ENCODE data around the gene WDR82.

Gene WDR82

DNA sequence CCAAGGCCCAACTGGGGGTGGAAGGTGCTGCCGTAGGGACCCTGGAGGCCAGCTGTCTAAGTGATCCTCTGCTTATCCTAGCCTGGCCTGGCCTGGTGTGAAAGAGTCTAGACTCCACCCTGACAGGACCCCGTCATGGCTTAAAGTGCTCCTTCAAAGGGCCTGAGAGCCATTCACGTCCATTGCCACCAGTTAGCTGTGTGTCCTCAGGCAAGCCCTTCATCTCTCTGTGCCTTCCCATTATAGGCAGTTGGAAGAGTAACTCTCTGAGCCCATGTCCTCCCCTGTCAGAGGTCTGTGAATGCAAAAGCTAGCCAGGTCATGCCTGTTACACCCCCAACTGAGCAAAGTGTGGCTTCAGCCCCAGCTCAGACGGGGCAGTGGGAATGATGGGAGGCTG is 28.5 kb upstream of the WDR82 start:
- DNase-seq (ENCODE audit: low spot score), result no peak

DNA sequence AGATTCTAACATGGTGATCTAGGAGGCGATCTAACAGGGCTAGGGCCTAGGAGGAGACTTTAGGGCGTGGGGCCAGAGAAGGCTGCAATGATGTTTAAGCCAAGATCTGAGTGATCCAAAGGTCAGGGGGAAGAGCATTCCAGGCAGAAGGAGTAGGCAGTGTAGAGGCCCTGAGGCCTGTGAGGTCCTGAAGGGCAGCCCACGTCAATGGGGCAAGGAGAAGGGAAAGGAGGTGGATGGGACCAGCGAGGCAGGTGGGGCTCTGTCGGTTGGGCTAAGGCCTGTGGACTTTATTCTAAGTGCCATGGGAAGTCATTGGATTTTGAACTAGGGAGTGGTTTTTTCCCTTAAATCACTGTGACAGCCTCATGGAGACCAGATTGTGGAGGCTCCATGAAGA is 27.5 kb upstream of the WDR82 start:
- no peak for DNase-seq (ENCODE audit: low spot score)

GRCh38 chr3:52303811-52304210 is 25.4 kb upstream of the WDR82 start:
- no peak for DNase-seq (ENCODE audit: low spot score)

DNA sequence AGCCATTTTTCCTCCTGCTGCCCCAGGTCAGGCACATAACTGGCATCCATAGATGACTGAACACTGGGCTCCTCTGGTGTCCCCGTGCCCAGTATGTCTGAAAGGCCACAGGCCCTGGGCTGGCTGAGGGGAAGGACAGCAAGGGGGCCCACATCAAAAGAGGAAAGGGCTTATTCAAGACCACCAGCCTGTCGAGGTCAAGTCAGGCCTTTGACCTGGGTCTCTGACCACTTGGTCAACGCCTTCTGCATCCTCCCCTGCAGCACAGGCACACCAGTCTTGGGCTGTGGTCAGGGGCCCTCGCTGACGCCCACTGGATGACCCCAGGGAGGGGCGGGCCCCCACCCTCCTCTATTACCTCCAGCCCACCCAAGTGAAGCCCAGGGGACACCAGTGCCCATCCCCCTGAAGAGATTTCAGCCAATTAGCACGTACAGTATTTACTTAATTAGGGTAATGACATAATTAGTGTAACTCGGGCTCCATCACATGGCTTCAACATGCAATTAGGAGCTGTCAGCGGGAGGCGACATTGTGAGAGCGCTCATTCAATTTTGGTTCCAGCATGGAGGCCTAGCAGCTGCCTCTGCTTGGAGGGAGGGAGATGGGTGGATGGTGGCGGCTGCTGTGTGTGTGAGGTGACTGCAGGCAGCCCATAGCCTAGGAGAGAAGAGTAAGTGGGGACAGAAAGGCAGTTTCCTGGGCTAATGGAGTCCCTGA is 24.1 kb upstream of the WDR82 start:
- DNase-seq (ENCODE audit: low spot score), result no peak

- DNase-seq (ENCODE audit: low spot score), result peak; percentile 63
Measured at GRCh38 chr3:52299879-52300611, 21.6 kb upstream of the WDR82 start.

- no peak for DNase-seq (ENCODE audit: low spot score)
Measured at GRCh38 chr3:52299247-52299878, 20.9 kb upstream of the WDR82 start.

DNA sequence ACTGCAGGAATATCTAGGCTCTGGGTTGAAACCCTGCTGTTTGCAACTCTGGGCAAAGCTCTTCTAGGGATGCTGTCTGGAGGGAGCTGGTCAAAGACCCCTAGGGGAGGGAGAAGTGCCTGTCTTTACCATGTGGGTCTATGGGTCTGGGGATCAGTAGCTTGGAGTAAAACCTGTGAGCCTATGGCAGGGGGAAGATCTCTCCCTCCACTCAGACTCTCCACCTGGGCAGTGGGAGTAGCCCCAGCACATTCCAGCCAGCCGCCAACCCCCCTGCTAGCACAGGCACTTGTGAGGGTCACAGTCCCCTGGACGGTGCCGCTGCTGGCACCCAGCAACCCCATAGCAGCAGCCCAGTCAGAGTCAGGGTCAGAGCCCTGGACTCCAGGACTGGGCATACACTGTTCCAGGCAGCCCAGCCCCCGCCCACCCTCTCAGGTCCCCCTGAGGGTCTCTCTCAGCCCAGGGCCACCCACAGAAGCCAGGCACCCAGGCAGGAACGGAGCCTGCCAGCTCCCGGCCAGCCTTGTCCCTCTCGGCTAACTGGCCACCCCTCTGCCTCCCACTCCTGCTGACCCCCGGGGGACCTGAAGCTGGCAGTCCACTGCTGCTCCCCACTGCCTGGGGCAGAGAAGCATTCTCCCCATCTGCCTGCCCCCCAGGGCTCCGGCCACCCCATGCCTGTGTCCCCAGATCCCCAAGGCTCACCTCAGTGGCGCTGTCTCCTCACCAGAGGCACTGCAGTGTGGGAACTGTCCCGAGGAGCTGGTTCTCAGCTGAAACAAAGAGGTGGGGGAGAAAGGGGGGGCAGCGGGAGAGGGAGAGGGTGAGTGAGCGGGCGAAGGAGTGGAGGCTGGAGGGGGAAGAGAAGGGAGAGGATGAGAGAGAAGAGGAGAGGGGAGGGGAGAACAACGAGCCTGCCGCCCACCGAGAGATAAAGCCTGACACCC is 20.0 kb upstream of the WDR82 start:
- no peak for DNase-seq (ENCODE audit: low spot score)

DNA sequence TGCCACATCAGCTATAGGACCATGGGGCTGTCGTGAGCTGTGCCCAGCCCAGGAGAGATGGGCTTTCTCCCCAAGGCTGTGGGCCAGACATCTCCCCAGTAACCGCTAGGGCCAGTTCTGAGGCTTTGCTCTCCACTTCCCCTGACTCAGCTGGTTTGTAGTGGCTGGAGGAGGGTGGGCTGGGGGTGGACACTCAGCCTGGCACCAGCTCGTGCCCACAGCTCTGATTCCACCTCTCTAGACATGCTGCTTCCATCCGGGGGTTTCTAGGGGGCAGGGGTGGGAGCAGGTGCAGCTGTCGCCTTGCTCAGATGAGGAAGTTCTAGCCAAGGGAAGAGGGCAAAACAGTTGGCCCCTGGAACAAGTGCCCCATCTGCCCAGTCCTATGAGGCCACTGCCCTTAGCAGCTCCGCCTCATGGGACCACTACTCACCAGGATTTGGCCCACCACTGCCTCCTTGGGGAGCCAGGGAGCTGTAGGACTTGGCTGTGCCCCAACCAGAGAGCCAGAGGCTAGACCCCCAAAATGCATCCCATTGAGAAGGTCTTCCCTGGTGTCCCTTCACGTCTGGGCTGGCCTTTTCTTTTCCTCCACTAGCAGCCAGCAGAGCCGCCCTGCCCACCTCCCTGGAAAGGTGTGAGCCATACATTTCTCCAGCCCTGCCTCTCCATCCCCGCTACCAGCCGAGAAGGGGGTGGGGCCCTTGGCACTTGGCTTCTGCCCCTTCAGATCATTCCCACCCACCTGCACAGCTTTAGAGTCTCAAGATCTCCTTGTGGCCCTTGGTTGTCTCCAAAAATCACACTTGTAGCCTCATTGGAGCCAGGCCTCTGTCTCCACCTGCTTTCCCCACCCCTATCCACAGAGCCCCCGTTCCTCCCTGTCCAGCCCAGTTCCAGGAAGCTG is 19.0 kb upstream of the WDR82 start:
- DNase-seq (ENCODE audit: low spot score), result no peak

DNA sequence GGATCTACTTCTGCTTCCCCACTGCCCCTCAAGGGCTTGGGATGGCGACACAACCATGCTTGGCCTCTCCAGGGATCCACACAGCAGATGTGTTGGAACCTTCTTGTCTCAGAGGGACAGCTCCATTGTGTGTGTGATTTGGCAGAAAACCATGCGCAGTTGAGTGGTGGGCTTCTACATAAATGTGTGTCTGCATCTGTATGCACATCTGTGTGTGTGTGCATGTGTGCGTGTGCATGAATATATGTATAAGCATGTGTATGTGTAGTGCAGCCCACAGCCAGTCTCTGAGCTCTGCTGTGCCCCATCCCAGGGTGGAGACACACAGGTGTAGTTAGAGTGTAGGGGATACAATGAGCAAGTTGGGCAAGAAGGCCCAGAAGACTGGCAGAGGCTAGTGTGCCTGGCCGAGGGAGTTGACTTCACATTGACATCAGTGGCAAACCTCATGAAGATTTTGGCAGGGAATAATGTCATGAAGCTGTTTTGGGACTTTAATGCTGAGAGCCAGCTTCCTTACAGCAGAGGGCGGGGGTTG is 17.3 kb upstream of the WDR82 start:
- no peak for DNase-seq (ENCODE audit: low spot score)

GRCh38 chr3:52294320-52295150 is 16.1 kb upstream of the WDR82 start:
- DNase-seq (ENCODE audit: low spot score), result no peak

GRCh38 chr3:52293491-52294319 is 15.3 kb upstream of the WDR82 start:
- no peak for DNase-seq (ENCODE audit: low spot score)

DNA sequence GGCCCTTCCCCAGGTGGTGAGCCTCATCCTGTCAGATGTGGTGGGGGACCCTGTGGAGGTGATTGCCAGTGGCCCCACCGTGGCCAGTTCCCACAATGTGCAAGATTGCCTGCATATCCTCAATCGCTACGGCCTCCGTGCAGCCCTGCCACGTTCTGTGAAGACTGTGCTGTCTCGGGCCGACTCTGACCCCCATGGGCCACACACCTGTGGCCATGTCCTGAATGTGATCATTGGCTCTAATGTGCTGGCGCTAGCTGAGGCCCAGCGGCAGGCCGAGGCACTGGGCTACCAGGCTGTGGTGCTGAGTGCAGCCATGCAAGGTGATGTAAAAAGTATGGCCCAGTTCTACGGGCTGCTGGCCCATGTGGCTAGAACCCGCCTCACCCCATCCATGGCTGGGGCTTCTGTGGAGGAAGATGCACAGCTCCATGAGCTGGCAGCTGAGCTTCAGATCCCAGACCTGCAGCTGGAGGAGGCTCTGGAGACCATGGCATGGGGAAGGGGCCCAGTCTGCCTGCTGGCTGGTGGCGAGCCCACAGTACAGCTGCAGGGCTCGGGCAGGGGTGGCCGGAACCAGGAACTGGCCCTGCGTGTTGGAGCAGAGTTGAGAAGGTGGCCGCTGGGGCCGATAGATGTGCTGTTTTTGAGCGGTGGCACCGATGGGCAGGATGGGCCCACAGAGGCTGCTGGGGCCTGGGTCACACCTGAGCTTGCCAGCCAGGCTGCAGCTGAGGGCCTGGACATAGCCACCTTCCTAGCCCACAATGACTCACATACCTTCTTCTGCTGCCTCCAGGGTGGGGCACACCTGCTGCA is 14.0 kb upstream of the WDR82 start:
- no peak for DNase-seq (ENCODE audit: low spot score)

- DNase-seq (ENCODE audit: low spot score), result no peak
Measured at GRCh38 chr3:52291508-52292181, 13.2 kb upstream of the WDR82 start.

GRCh38 chr3:52290596-52291507 is 12.4 kb upstream of the WDR82 start:
- no peak for DNase-seq (ENCODE audit: low spot score)

DNA sequence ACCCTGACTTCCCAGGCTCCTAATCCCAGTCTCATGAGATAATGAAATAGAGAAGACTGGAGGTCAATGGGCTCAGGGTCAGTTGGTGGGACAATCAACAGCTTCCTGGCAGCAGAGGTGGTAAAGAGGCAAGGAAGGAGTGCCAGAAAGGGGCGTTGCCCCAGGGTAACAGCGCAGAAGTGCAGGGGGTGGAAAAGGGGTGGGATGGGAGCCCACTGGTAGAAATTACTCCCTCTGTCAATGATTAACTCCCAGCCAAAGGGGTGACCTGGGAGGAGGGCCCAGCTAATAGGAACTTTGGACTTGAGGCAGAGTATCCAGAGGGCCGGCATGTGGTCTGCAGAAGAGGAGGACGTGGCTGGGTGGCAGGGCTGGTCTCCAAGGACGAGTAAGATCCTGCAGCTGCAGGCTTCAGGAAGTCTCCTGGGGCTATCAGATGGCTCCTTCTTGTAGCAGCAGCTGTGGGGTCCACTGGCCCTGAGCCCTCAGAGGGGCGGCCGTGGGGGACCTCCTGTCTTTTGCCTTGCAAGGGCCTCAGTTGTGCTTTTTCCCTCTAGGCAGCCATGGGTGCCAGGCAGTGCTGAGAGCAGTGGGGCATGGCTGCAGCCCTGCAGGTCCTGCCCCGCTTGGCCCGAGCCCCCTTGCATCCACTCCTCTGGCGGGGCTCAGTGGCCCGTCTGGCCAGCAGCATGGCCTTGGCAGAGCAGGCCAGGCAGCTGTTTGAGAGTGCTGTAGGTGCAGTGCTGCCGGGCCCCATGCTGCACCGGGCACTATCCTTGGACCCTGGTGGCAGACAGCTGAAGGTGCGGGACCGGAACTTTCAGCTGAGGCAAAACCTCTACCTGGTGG is 11.5 kb upstream of the WDR82 start:
- no peak for DNase-seq (ENCODE audit: low spot score)

Measured in COLO829 (cell line).